C1 segment of cervical spinal cord (tissue), 14 donors: ENCODE results near the gene ZNF778.

Source experiments
- DNase-seq, 14 donors: peaks; one replicate each; lab custom pipeline; 2025; lab: John Stamatoyannopoulos, UW

The ZNF778 gene

DNA sequence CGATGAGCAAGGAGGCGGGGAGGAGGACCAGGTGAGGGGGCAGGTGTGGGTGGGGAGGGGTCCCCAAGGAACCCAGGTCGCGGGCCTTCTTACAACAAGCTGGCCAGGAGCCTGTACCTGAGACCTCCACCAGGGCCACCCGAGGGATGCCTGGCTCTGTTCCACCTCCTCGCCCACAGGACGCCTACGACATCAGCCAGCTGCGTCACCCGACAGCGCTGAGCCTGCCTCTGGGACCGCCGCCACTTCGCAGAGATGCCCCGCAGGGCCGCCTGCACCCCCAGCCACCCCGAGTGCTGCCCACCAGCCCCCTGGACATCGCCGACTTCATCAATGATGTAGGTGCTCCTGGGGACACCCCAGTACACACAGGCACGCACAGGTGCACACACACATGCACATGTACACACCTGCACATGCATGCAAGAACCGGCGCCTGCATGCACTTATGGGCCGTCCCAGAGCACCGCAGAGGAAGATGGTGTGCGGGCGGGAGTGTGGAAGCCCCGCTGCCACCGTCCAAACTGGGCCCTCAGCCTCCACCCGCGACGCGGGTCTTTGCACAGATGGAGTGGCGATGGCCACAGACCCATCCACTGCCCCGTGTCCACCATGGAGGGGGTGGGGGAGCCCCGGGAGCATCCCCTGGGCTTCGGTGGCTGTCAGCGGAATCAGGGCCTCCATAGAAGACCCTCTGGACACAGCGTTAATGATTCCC is 23.8 kb upstream of the ZNF778 start:
- DNase-seq, result no peak

DNA sequence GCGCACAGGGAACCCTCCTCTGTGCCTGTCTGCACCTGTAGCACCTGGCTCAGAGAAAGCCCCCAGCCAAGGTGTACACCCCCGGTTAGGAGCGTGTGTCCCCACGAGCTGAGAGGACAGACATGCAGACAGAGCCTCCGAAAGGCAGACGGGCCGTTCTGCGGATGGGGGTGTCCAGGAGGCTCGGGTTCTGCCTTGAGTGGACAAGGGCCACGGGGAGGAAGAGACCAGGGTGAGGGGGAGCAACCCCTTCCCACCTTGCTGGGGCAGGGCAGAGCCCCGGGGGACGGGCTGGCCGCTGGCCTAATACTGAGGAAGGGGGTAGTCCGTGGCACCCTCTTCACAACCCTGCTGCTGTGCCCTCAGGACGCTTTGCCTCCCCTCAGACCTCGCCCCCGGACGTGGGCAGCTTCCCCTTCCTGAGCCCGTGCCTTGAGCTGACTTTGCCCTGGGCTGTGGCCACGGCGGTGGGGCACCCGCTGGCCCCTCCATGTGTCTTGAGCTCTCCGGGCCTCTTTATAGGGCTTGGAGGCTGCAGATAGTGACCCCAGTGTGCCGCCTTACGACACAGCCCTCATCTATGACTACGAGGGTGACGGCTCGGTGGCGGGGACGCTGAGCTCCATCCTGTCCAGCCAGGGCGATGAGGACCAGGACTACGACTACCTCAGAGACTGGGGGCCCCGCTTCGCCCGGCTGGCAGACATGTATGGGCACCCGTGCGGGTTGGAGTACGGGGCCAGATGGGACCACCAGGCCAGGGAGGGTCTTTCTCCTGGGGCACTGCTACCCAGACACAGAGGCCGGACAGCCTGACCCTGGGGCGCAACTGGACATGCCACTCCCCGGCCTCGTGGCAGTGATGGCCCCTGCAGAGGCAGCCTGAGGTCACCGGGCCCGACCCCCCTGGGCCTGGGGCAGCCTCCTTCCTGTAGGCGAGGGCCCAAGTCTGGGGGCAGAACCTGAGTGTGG is 22.9 kb upstream of the ZNF778 start:
- DNase-seq, result no peak

DNA sequence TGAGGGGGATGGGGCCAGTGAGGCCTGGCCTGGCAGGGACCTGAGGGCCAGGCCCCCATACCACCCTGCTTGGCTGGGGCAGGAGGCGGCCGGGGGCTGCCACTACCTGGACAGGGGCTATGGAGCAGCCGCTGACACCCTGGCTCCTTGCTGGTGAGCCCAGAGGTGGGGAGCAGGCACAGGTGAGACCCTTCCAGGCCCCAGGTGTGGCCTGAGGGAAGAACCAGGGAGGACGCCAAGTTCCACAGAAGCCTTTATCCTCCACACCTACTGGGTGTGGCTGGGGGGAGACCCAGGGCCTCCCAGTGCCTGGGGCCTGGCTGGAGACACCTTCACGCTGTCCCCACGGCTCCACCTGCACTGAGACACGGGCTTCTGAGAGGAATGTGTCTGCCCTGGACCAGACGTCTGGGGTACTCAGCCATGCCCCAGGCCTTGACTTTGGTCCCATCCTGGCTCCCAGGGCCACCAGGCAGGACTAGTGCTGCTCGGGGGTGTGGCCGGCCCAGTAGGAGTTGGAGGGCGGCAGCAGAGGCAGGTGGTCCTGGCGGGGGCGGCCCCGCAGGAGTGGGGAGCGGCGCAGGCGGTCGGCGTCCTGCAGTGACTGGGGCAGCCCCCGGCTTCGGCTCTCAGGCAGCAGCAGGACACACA is 21.9 kb upstream of the ZNF778 start:
- no peak for DNase-seq

DNA sequence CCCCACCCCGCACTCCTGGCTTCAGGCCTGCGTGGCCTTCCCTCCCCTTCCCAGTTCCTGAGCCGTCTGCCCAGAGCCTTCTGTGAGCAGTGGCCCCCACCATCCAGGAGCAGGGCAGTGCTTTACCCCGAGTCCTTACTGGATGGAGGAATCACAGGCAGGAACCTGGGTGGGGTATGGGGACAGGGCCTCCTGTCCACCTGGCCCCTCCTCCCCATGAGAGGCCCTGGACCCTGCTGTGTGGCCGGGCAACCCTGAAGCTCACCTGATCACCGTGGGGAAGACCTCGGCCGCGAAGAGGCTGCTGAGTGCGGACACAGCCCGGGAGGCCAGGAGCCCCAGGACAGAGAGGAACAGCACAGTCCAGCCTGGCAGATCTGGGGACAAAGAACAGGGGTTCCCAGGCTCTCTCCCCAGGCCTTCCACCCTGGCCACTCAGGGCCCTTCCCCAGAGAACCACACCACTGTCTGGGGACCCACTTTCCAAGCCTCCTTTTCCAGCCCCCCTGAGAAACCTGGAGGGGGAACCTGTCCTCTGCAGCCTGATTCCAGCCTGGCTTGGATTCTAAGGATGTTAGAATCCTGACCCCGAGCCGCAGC is 20.4 kb upstream of the ZNF778 start:
- peak in 1 of 14 donors; percentile 37 for DNase-seq

DNA sequence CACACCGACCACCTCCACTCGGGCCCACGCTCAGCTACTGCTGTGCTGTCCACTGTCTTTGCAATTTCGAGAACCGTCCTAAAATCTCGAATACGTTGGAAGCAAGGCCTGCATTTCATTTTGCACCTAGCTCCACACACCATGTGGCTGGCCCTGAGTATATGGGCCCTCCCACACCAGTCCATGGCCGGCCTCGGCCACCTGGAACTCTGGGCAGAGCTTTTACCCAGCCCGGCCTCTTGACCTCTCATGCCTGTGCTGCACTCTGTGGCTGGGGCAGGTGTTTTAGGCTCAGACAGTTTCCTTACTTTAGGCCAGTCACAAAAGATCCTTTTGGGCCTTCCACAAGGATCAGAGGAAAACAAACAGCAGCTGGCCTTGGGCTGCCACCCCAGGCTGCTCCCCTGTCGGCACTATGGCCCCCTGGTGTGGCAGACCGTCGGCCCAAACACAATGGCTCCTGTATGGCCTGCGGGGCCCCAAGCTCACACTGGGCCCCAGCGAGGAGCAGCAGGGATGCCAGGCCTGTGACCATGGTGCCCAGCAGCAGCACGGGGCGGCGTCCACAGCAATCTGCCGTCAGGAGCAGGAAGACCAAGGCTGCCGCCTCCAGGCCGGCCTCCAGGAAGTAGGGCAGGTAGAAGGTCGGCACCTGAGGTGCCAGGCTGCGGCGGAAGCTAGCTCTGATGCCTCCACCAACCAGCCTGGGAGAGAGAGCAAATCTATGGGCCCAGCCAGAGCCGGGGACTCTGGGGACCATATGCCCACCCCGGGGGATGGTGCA is 19.7 kb upstream of the ZNF778 start:
- no peak for DNase-seq

DNA sequence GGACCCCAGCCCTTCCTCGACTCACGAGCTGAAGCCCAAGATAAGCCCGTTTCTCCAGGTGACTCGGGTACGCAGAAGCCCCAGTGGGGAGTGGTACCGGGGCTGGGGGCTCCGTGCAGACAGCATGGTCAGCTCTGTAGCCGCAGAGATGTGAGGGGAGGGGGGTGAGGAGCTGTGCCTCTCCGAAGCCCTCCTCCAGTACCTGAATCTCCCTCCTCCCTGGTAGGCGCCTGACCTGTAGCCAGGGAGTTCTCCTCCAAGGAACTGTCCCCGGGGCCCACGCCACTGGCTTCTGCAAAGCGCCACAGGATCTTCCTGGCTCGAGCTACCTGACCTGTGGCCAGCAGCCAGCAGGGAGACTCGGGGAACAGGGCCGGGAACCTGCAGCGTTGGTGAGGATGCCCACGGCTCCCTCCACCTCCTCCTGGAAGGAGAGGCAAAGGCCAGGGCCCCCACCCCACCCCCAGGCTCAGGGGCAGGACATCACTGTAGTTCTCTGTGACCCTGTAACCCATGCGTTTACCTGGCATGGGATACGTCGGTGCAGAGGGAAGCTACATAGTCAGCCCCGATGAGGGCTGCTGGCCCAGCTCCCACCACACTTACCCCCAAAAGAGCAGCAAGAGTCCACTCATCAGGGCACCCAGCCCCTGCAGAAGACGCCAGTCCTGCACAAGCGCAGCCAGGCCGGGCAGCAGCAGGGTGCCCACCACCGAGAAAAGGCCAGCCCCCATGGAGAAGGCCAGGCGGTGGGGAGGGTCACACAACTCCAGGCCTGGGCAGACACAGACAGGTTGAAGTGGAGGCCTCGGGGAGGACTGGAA is 18.9 kb upstream of the ZNF778 start:
- DNase-seq, result peak in 1 of 14 donors; percentile 50

DNA sequence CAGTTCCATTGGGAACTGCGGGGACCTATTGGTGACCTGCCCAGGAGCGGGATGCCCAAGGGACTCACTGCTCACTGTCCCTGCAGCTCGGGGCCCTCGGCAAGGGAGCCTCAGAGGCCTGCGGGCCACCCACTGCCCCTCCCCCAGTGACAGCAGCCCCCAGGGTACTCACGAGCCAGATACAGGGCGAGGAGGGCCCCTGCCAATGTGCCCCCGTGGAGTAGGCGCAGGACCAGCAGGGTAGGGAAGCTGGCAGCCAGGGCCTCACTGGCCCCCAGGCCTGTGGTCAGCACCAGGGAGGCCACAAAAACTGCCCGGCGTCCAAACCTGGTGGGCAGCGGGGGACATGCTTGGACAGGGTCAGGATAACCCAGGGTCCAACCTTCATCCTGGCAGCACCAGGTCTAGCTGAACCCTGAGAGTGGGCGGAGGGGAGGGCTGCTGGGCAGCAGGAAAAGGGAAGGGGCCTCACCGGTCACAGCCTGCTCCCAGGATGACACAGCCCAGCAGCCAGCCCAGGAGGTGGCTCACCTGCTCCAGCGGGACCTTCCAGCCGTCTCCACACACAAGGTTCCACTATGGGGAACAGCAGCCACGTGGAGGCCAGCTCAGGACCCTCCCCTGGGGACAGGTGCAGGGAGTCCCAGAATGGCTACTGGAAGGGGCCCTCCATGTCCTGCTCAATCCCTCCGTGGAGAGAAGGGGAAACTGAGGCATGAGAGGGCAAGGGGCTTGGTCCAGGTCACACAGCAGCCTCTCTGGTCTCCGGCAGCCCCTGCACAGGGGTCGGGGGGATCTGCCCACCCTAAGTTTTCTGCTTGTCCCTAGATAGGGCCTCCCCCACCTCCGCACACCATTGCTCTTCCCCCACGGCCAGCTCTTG is 18.0 kb upstream of the ZNF778 start:
- no peak for DNase-seq

DNA sequence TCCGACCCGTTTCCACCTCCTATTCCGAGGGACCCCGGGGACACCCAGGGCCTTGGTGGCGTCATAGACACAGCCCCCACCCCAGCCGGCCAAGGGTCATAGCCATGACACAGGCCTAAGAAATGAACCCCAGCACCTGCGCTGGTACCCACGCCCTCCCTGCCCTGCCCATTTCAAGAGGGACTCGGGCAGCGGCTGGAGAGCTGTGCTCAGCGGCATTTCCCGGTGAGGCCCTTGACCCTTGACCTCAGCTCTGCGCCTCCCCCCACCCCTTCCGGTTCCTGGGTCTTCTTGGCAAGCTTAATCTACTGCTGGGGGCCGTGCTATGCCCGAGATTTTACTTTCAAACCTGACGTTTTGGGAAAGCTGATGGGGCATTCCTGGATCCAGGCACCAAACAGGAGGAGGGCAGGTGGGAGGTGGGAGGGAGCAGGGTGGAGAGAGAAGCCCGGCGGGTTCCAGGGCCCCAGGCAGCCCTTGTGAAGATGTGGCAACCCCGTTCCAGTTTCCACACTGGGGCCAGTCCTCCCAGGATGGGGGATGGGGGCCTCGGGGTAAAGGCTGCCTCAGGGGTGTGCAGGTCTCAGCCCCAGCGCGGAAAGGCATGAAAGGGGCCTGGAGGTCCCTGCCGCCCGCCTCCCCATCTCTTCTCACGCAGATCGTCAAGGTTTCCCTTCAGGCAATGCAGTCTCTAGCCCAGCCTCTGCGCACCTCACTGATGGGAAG is 17.2 kb upstream of the ZNF778 start, which contains the start of gene SLC22A31:
Gene SLC22A31, minus strand, starts transcription at position 414 of the 726 bp plus-strand sequence. Its CDS starts 36 bp downstream, at position 378.
- DNase-seq, result peak in 1 of 14 donors; percentile 52

DNA sequence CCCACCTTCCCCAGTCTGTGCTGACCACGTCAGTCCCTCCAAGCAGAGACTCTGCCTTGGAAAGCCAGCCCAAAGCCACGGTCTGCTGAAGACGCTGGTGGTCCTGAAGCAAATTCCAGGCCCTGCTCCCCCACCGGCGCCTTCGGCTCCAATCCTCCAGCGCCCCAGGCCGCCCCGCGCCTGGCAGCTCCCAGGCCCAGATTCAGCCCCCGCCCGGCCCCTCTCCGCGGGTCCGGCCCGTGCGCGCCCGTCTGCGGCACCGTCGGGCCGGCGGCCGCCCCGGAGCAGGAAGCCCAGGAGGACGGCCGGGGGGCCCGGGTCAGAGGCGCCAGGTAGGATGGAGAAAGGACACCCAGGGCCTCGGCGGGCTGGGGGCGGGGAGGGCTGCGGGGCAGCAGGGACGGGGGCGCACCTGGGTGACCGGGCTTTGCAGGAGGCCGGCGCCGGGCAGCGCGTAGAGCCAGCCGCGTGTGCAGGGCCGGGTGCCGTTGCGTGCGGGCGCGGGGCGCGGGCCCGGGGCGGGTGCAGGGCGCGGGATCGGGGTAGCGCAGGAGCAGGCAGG is 16.6 kb upstream of the ZNF778 start:
- no peak for DNase-seq

DNA sequence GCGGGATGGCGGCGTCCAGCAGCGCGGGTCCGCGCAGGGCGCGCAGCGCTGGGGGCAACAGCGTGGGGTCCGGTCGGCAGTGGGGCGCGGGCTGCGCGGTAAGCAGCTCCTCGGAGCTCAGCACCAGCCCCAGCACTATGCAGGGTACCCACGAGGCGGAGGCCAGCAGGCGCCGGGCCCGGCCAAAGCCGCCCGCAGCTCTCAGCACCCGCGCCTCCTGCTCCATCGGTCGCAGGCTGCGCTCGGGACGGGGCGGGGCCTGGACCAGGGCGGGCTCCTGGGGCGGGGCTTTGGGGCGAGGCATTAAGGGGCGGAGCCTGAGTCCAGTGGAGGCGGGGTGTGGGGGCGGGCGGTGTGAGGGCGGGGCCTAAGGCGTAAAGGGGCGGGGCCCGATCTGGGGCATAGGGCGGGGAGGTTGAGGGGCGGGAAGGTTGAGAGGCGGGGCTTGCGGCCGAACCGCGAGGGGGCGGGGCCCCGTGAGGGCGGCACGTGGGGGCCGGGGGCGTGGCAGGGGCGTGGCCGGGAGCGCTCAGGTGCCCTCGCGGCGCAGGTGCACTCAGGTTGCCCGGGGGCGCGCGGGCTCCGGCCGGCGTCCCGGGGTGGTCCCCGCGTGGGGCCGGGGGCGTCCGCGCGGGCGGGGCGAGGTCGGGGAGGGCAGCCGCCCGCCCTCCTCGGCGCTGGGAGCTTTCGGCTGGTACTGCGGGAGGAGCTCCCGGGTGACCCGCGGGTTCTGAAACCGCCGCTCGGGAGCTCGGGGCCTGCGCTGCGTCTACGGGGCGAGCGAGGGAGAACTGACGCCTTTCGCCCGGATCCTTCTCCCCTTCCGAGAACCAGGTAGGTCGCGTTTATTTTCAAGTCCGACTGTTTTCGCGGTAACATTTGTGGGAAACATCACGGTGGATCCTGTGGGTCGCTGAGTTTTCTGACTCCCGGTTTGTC is 15.8 kb upstream of the ZNF778 start:
- DNase-seq, result peak in 3 of 14 donors; percentile 10 to 89 (median 24)

DNA sequence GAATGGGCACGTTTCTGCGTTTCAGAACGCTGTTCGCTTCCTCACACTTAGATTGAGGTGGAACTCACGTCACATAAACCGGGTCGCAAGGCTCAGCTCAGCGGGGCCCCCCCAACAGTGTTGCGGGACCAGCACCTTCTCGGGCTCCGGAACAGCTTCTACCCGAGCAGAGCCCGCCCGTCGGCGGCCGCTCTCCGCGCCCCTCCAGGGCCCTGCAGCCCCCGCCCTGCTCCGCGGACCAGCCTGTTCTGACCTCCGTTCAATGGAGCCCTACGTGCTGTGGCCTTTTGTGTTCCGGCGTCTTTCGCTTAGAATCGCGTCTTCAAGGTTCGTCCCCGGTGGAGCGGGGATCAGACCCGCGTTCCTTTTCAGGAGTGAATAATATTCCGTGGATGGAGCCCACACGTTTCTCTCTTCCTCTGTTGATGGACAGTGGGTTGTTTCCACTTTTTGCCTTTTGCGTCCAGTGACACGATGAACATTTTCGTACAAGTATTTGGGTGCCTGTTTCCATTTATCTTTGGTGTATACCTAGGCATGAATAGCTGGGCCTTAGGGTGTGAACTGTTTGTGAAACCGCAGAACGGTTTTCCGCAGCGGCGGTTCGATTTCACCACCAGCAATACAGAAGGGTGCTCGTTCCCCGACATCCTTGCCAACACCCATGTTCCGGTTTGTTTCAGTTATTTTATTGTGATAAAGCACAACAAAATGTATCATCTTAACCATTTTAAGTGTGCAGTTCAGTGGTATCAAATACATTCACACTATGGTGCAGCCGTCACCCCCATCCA is 14.9 kb upstream of the ZNF778 start:
- DNase-seq, result no peak

DNA sequence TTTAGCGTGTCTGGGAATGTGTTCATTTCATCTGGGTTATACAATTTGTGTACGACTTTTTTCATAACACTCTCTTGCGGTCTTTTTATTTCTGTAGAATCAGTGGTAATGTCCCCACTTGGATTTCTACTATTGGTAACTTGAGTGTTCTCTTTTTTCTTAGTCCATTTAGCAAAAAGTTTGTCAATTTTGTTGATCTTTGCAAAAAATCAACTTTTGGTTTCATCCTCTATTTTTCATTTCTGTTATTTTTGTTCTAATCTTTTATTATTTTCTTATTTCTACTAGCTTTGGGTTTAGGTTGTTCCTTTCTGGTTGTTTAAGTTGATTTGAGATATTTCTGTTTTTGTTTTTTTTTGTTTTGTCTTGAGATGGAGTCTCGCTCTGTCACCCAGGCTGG is 9.5 kb upstream of the ZNF778 start:
- DNase-seq, result no peak

DNA sequence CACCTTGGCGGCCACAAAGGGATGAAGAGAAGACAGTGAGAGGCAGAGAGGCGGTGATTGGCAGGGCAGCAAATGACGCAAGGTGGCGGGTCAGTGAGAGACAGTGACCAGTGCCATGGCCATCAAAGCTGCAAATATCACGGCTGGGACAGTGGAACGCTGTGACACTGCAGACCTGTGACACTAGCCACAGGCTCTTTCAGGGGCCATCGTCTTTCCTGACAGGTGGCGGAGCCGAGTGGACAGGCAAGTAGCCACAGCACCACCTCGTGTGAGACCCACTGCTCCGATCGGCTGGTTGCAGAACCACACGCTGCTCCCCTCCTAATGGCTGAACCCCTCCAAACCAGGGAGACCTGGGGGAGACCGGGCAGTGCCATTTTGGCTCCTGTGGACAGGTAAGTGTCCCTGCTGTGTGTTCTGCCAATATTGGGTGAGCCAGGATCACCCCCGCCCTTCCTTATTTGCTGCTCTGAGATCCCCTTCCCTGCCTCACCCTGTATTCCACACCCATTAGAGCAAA is 7.9 kb upstream of the ZNF778 start:
- no peak for DNase-seq

DNA sequence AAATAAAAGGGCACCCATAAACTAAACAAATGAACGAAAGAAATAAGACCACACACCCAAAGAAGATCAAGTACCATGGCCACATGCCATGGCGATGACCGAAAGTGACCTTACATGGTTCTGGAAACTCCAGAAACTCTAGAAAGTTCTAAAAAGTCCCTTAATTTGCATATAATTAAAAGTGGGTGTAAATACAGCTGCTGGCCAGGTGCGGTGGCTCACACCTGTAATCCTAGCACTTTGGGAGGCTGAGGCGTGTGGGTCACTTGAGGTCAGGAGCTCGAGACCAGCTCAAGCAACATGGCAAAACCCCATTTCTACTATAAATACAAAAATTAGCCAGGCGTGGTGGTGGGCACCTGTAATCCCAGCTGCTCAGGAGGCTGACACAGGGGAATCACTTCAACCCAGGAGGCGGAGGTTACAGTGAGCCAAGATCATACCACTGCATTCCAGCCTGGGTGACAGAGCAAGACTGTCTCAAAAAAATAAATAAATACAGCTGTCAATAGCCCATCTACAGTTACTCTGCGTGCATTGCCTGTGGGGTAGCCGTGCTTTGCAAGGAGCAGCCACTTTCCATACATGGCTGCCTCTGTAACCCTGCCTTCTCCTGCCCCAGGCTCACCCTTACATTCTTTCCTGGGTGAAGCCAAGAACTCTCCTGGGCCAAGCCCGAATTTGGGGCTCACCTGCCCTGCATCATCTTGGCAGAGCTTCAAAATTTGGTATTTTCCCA is 7.2 kb upstream of the ZNF778 start:
- DNase-seq, result no peak
